Sigmoid colon (tissue), 7 donors: ENCODE data around the gene DCAF15. TPM values are rescaled to one million over a fixed set of nuclear protein-coding genes. Genes with fewer than 3 reads are reported as not detected.

Source experiments
- DNase-seq: peaks from one replicate; pipeline ENCODE4 v3.0.0-alpha.2; 2019
- H3K27ac ChIP-seq, 4 donors: fragments of 200-600 bp; sonication (generic); one replicate each; pipeline ENCODE4 v1.5.1; 2016 to 2019; ENCODE audit warnings: mild to moderate bottlenecking in 1 of 4
- H3K27me3 ChIP-seq, 3 donors: fragments of 200-600 bp; sonication (generic); one replicate each; pipeline ENCODE4 v1.5.1; 2019; ENCODE audit warnings: mild to moderate bottlenecking in 1 of 3
- H3K36me3 ChIP-seq, 4 donors: fragments of 200-600 bp; sonication (generic); one replicate each; pipeline ENCODE4 v1.5.1; 2016 to 2019
- H3K4me1 ChIP-seq, 4 donors: fragments of 200-600 bp; sonication (generic); one replicate each; pipeline ENCODE4 v1.5.1; 2017 to 2019
- H3K4me3 ChIP-seq, 4 donors: fragments of 200-600 bp; sonication (generic); one replicate each; pipeline ENCODE4 v1.5.1; 2017 to 2019; ENCODE audit warnings: mild to moderate bottlenecking in 2 of 4, moderate library complexity in 1 of 4
- H3K9me3 ChIP-seq, 4 donors: fragments of 200-600 bp in 3 of 4; sonication (generic) in 3 of 4; one replicate each; pipeline versions ENCODE4 v1.5.1 to v1.6.1; 2013 to 2019
- EP300 ChIP-seq, 4 donors: sonication (generic); formaldehyde crosslinking; IDR thresholded peaks; one replicate each; pipeline ENCODE4 v1.6.1; 2017; ENCODE audit warnings: antibody characterized with exemption in 4 of 4
- POLR2A ChIP-seq, 2 donors: fragments of 450-650 bp; IDR thresholded peaks; one replicate each; pipeline ENCODE4 v1.6.1; 2016; ENCODE audit warnings: antibody characterized with exemption in 2 of 2, mild to moderate bottlenecking in 2 of 2, moderate library complexity in 2 of 2
- POLR2AphosphoS5 ChIP-seq, 4 donors: sonication (generic); formaldehyde crosslinking; IDR thresholded peaks; one replicate each; pipeline ENCODE4 v1.6.1; 2017; ENCODE audit warnings: antibody characterized with exemption in 4 of 4
- WGBS, 2 donors: extraction: QIAGEN DNeasy Blood & Tissue Kit; methylation state at CpG; one replicate each; pipeline ENCODE4 v1.1.7; 2013; 5-methylcytosine and 5-hydroxymethylcytosine counted together
- intact Hi-C: fragments of 100-400 bp; cut with DNase I; formaldehyde crosslinking; loops from one replicate; pipeline ENCODE4 v1.15.1; 2023
- polyA plus RNA-seq, 3 donors: library from polyadenylated mRNA; stranded (reverse); fragments of 200-250 nt; gene quantifications; one replicate each; pipeline ENCODE4 v1.2.3, GENCODE V29; 2013
- total RNA-seq, 4 donors: library from RNA; depleted of rRNA; stranded (reverse); fragments of >200 nt; gene quantifications; one replicate each; pipeline ENCODE4 v1.1.0, GENCODE V29; 2016
- TF ChIP-seq, protein P1 (sequence below), 4 experiments: fragments of 450-650 bp in 3 of 4; fragments of 200-600 bp in 1 of 4; IDR thresholded peaks; one replicate each; pipeline ENCODE4 v1.5.1; 2016 to 2019; ENCODE audit warnings: antibody characterized with exemption in 4 of 4, mild to moderate bottlenecking in 3 of 4, moderate library complexity in 2 of 4
- donor health status: healthy with polysubstance abuse.
- donor health status: Bipolar disorder and iron deficiency.
- donor health status: healthy.

Gene DCAF15, protein sequence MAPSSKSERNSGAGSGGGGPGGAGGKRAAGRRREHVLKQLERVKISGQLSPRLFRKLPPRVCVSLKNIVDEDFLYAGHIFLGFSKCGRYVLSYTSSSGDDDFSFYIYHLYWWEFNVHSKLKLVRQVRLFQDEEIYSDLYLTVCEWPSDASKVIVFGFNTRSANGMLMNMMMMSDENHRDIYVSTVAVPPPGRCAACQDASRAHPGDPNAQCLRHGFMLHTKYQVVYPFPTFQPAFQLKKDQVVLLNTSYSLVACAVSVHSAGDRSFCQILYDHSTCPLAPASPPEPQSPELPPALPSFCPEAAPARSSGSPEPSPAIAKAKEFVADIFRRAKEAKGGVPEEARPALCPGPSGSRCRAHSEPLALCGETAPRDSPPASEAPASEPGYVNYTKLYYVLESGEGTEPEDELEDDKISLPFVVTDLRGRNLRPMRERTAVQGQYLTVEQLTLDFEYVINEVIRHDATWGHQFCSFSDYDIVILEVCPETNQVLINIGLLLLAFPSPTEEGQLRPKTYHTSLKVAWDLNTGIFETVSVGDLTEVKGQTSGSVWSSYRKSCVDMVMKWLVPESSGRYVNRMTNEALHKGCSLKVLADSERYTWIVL
- total RNA-seq (10 to 100 TPM in 3 of 4 donors, 1 to 10 TPM in 1; 7.9 to 14.6 (median 12.1) TPM), polyA plus RNA-seq (10 to 100 TPM; 10.2 to 46.2 (median 11.3) TPM)

DNA sequence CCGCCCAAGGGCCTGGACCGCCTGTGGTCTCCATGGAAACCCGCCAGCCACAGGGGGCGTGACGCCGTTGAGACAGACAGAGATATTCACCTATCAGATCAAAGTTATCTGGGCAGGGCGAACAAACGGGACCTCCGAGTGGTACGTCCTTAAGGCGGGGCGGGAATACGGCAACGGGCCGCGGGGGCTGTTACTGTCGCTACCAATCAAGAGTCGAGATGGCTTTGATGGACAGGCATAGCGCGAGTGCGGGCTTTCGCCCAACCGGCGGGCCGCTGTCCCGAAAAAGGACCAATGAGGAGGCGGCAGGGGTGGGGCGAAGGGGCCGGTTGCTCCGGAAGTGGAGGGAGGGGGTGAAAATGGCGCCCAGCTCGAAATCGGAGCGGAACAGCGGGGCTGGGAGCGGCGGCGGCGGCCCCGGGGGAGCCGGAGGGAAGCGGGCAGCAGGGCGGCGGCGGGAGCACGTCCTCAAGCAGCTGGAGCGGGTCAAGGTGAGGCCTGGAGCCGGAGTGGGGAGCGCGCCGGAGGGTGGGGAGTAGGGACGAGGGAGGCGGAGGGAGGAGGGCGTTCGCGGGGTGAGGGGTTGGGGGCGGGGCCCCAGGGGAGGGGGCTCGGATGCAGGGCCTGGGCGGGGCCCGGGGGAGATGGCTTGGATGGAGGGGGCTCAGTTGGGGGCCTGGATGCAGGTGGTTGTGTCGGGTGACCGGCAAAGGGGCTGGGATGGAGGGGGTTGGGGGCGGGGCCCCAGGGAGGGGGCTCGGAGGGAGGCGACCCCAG lies at the start of gene DCAF15:
Gene DCAF15, plus strand, starts transcription at position 356 of the 777 bp plus-strand sequence. Its CDS starts 4 bp downstream, at position 360.
- Histone ChIP-seq H3K9me3 (no peaks in the 10 kb centered on the region), H3K4me1 (peaks cover 0 to 21% (median 15%) of the 10 kb centered on the region in 4 donors), H3K27ac (peak within 1 kb of the TSS; percentile 84 to 88 (median 88)), H3K4me3 (peak within 1 kb of the TSS; percentile 89 to 96 (median 92)), H3K36me3 (peaks cover 18 to 30% (median 24%) of the 10 kb centered on the region in 4 donors), H3K27me3 (no peaks in the 10 kb centered on the region)
- WGBS, 2 donors: 1% methylated on average over 65 of the region's 65 CpGs
- no peak for TF ChIP-seq EP300 (IDR thresholded peaks at IDR 0.05)
- peak; percentile 42 to 77 (median 65) for TF ChIP-seq POLR2AphosphoS5 (IDR thresholded peaks at IDR 0.05)
- TF ChIP-seq POLR2A (IDR thresholded peaks at IDR 0.05): peak in 1 of 2 donors; percentile 23
- TF ChIP-seq, protein P1, sequence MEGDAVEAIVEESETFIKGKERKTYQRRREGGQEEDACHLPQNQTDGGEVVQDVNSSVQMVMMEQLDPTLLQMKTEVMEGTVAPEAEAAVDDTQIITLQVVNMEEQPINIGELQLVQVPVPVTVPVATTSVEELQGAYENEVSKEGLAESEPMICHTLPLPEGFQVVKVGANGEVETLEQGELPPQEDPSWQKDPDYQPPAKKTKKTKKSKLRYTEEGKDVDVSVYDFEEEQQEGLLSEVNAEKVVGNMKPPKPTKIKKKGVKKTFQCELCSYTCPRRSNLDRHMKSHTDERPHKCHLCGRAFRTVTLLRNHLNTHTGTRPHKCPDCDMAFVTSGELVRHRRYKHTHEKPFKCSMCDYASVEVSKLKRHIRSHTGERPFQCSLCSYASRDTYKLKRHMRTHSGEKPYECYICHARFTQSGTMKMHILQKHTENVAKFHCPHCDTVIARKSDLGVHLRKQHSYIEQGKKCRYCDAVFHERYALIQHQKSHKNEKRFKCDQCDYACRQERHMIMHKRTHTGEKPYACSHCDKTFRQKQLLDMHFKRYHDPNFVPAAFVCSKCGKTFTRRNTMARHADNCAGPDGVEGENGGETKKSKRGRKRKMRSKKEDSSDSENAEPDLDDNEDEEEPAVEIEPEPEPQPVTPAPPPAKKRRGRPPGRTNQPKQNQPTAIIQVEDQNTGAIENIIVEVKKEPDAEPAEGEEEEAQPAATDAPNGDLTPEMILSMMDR (IDR thresholded peaks at IDR 0.05): no peak
- peak; percentile 100 for DNase-seq
- intact Hi-C loops: loop anchor here (1.0 to 5.0 kb wide), 4 partner anchors 54 to 170 kb away; partner anchors contain the start of genes RFX1 and ZSWIM4

DNA sequence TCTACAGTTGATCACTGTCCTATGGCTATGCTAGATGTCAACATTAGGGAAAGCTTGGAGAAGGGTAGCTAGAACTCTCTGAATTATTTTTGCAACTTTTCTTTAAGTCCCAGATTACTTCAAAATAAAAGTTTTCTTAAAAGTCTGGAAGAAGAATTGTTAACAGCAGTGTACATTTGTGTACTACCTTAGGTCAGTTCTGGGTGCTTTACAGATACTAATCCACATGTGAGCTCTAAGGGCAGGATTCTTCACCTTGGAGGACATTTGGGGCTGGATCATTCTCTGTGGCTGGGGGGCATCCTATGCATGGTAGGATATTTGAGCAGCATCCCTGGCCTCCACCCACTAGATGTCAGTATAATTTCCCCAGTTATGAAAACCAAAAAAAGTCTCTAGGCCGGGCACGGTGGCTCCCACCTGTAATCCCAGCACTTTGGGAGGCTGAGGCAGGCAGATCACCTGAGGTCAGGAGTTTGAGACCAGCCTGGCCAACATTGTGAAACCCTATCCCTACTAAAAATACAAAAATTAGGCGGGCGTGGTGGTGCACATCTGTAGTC lies 49.2 kb upstream of the DCAF15 start:
- WGBS, 2 donors: 79 to 81% methylated on average over 4 of the region's 4 CpGs
- H3K9me3 ChIP-seq: no peaks in the 10 kb centered on the region
- intact Hi-C loops: no loop called here
- H3K27ac ChIP-seq: no peak overlapping the region
- no peak overlapping the region for H3K4me3 ChIP-seq
- H3K4me1 ChIP-seq: peaks cover 0 to 23% (median 15%) of the 10 kb centered on the region in 4 donors
- no peaks in the 10 kb centered on the region for H3K27me3 ChIP-seq
- TF ChIP-seq POLR2A (IDR thresholded peaks at IDR 0.05) (no peak), POLR2AphosphoS5 (IDR thresholded peaks at IDR 0.05) (no peak), EP300 (IDR thresholded peaks at IDR 0.05) (no peak)
- TF ChIP-seq, protein P1 (IDR thresholded peaks at IDR 0.05): no peak
- H3K36me3 ChIP-seq: no peaks in the 10 kb centered on the region
- DNase-seq: no peak

DNA sequence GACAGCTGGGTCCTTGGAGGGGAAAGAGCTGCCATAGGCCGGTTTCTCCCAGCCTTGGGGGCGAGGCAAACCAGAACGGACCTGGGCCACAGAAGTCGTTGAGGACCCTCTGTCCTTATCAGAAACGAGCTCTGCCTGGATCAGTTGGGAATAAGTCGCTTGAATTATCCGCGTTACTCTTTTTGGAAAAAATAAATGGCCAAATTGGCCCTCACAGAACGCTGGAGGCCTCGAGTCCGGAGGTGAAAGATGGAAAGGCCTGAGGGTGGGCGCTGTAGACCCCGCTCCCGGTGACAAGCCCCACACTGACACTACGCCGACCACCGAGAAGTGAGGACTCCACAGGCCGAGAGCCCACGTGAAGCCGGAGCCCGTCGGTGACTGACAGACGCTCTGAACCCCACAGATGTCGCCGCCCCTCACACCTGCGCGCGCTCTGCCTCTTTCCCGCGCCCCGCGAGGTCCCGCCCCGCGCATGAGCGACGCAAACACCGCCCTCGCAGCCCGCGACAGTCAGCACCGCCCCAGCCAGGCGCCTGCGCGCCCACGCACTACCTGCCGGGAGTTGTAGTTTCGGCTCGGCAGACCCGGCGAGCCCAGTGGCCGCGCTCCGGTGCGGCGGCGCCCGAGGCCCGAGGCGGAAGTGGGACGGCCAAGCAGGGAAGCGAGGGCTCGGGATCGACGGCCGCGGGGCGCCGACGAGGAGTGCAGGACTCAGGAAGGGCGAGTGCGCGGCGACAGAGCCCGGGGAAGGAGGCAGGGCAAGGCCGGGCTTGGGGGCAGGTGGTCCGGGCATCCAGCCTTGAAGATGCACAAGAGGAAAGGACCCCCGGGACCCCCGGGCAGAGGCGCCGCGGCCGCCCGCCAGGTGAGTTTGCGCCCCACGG lies 46.4 kb upstream of the DCAF15 start, which contains the start of the genes BRME1 and CC2D1A:
Gene BRME1, minus strand, starts transcription at position 484 of the 887 bp plus-strand sequence. CDS start 1,225 bp downstream, outside the sequence.
Gene CC2D1A, plus strand, starts transcription at position 568 of the 887 bp plus-strand sequence. Its CDS starts 241 bp downstream, at position 809.
- Histone ChIP-seq H3K4me1 (peaks cover 0 to 24% (median 15%) of the 10 kb centered on the region in 4 donors), H3K27ac (peak within 1 kb of the TSS; percentile 56 to 76 (median 71)), H3K27me3 (no peaks in the 10 kb centered on the region), H3K36me3 (peaks cover 0 to 15% (median 7%) of the 10 kb centered on the region in 4 donors), H3K9me3 (no peaks in the 10 kb centered on the region), H3K4me3 (peak within 1 kb of the TSS; percentile 68 to 89 (median 74))
- intact Hi-C loops: no loop called here
- 9 to 13% methylated on average over 86 of the region's 86 CpGs for WGBS, 2 donors
- DNase-seq: peak; percentile 95
- TF ChIP-seq POLR2AphosphoS5 (IDR thresholded peaks at IDR 0.05) (peak; percentile 32 to 83 (median 66)), POLR2A (IDR thresholded peaks at IDR 0.05) (peak in 1 of 2 donors; percentile 28)
- TF ChIP-seq, protein P1 (IDR thresholded peaks at IDR 0.05): no peak
